ENCODE results near the gene RUNX2. TPM values are rescaled to one million over a fixed set of nuclear protein-coding genes. Genes with fewer than 3 reads are reported as not detected.

The RUNX2 gene
- total and polyA plus RNA-seq, 3 donors from 2014 or later = 2.9 to 6.0 (median 4.3) TPM

- no peak overlapping the region for H3K27ac ChIP-seq
- 84 to 86% methylated on average over 3 to 5 of the region's 5 CpGs for WGBS, 2 donors
- H3K9me3 ChIP-seq = no peaks in the 10 kb centered on the region
- TF ChIP-seq POLR2A (IDR thresholded peaks at IDR 0.05) (no peak), CTCF (IDR thresholded peaks at IDR 0.05) (no peak)
- DNase-seq = no peak
- H3K4me1 ChIP-seq = no peaks in the 10 kb centered on the region
- H3K27me3 ChIP-seq = no peaks in the 10 kb centered on the region
- H3K4me3 ChIP-seq = no peak overlapping the region
- H3K36me3 ChIP-seq (ENCODE audit: low read depth, missing control alignments) = no peaks in the 10 kb centered on the region
- intact Hi-C loops (cut with DNase I; ENCODE audit: low total_unique reads) = no loop called here
Observed at GRCh38 chr6:45661661-45662060, 333.5 kb downstream of the RUNX2 start.

GRCh38 chr6:45663251-45664221, 335.4 kb downstream of the RUNX2 start:
- peak; percentile 40 for DNase-seq
- intact Hi-C loops (cut with DNase I; ENCODE audit: low total_unique reads) = no loop called here
- Histone ChIP-seq H3K9me3 (no peaks in the 10 kb centered on the region), H3K4me3 (peak overlapping the region; percentile 39 to 47), H3K27ac (no peak overlapping the region), H3K4me1 (no peaks in the 10 kb centered on the region), H3K36me3 (ENCODE audit: low read depth, missing control alignments) (no peaks in the 10 kb centered on the region), H3K27me3 (no peaks in the 10 kb centered on the region)
- 2 to 13% methylated on average over 33 to 67 of the region's 88 CpGs for WGBS, 2 donors
- TF ChIP-seq POLR2A (IDR thresholded peaks at IDR 0.05) (no peak), CTCF (IDR thresholded peaks at IDR 0.05) (no peak)

GRCh38 chr6:45664707-45665106, 336.6 kb downstream of the RUNX2 start:
- 89 to 92% methylated on average over 6 of the region's 6 CpGs for WGBS, 2 donors
- H3K27ac ChIP-seq = no peak overlapping the region
- H3K4me3 ChIP-seq = no peak overlapping the region
- H3K36me3 ChIP-seq (ENCODE audit: low read depth, missing control alignments) = no peaks in the 10 kb centered on the region
- TF ChIP-seq POLR2A (IDR thresholded peaks at IDR 0.05) (no peak), CTCF (IDR thresholded peaks at IDR 0.05) (no peak)
- H3K4me1 ChIP-seq = no peaks in the 10 kb centered on the region
- no peak for DNase-seq
- H3K9me3 ChIP-seq = no peaks in the 10 kb centered on the region
- intact Hi-C loops (cut with DNase I; ENCODE audit: low total_unique reads) = no loop called here
- no peaks in the 10 kb centered on the region for H3K27me3 ChIP-seq

- Histone ChIP-seq H3K4me3 (no peak overlapping the region), H3K27me3 (no peaks in the 10 kb centered on the region), H3K4me1 (no peaks in the 10 kb centered on the region), H3K9me3 (no peaks in the 10 kb centered on the region), H3K27ac (no peak overlapping the region), H3K36me3 (ENCODE audit: low read depth, missing control alignments) (no peaks in the 10 kb centered on the region)
- TF ChIP-seq CTCF (IDR thresholded peaks at IDR 0.05) (no peak), POLR2A (IDR thresholded peaks at IDR 0.05) (no peak)
- WGBS, 2 donors = 90 to 91% methylated on average over 7 of the region's 7 CpGs
- intact Hi-C loops (cut with DNase I; ENCODE audit: low total_unique reads) = no loop called here
- no peak for DNase-seq
Observed at GRCh38 chr6:45665859-45666258, 337.7 kb downstream of the RUNX2 start.

All from testis (tissue), 3 donors.